B cell (primary cell): ENCODE results near the gene SLC6A4. TPM values are rescaled to one million over a fixed set of nuclear protein-coding genes. Genes with fewer than 3 reads are reported as not detected.

Source experiments
- ATAC-seq: fragments of 200-7000 bp; cut with Tn5 transposase; one replicate; pipeline ENCODE4 v1.10.0; 2021; ENCODE audit warnings: low read depth, mild to moderate bottlenecking, moderate number of reproducible peaks, moderate library complexity
- CTCF ChIA-PET: fragments of 350-600 bp; sonication (Branson Sonifier 250); formaldehyde crosslinking; loops from one replicate; lab custom pipeline; 2021; ENCODE audit warnings: antibody characterized with exemption, inconsistent platforms; lab: Charles Lee
- POLR2A ChIA-PET: fragments of 350-600 bp; sonication (Branson Sonifier 250); formaldehyde crosslinking; loops from one replicate; lab custom pipeline; 2021; ENCODE audit warnings: antibody characterized with exemption; lab: Charles Lee
- DNase-seq: peaks from one replicate; pipeline ENCODE4 v3.0.0; 2013
- H2AFZ ChIP-seq: 2 replicates; pipeline ENCODE4 v1.6.1; 2012; ENCODE audit warnings: mild to moderate bottlenecking, low read depth, low read length; ENCODE audit not compliant: insufficient read depth, poor library complexity, severe bottlenecking
- H3K27ac ChIP-seq, 2 donors: 1 replicate in 1 of 2; 2 replicates in 1 of 2; pipeline ENCODE4 v1.5.1; 2012 to 2013; ENCODE audit warnings: low read length in 2 of 2, mild to moderate bottlenecking in 2 of 2, moderate library complexity in 1 of 2
- H3K27me3 ChIP-seq, 4 experiments: fragments of 200-600 bp in 1 of 4; sonication (generic) in 1 of 4; replicated peaks in 1 of 4; 1 replicate in 2 of 4; 2 replicates in 2 of 4; pipeline versions ENCODE4 v1.6.1 to v1.7.0; 2013 to 2016; ENCODE audit warnings: low read length in 3 of 4, mild to moderate bottlenecking in 2 of 4, mixed read lengths in 1 of 4, moderate library complexity in 1 of 4; ENCODE audit not compliant: insufficient read depth in 4 of 4, control insufficient read depth in 3 of 4; ENCODE audit errors: control extremely low read depth in 1 of 4
- H3K36me3 ChIP-seq, 2 experiments: replicated peaks in 1 of 2; 1 replicate in 1 of 2; 2 replicates in 1 of 2; pipeline versions ENCODE4 v1.6.1 to v1.7.1; 2013; ENCODE audit warnings: low read length in 1 of 2; ENCODE audit not compliant: insufficient read depth in 2 of 2, control insufficient read depth in 1 of 2; ENCODE audit errors: control extremely low read depth in 1 of 2, extremely low read depth in 1 of 2
- H3K4me1 ChIP-seq, 2 donors: fragments of 200-600 bp in 1 of 2; sonication (generic) in 1 of 2; 1 replicate in 1 of 2; 2 replicates in 1 of 2; pipeline versions ENCODE4 v1.5.1 to v1.6.1; 2013 to 2017; ENCODE audit warnings: low read length in 2 of 2; ENCODE audit not compliant: control insufficient read depth in 2 of 2, insufficient read depth in 2 of 2
- H3K4me2 ChIP-seq: replicated peaks from 2 replicates; pipeline ENCODE3; 2012; ENCODE audit warnings: mild to moderate bottlenecking, low read depth, low read length; ENCODE audit not compliant: poor library complexity, severe bottlenecking
- H3K4me3 ChIP-seq, 5 experiments: fragments of 200-600 bp in 1 of 5; sonication (generic) in 1 of 5; 1 replicate in 3 of 5; 2 replicates in 2 of 5; pipeline versions ENCODE4 v1.5.1 to v1.7.0; 2011 to 2016; ENCODE audit warnings: low read length in 4 of 5, mild to moderate bottlenecking in 4 of 5, low read depth in 2 of 5, control low read depth in 1 of 5, moderate library complexity in 1 of 5; ENCODE audit not compliant: insufficient read depth in 1 of 5; ENCODE audit errors: control extremely low read depth in 1 of 5, extremely low read depth in 1 of 5
- H3K79me2 ChIP-seq: fragments of 200-600 bp; sonication (generic); one replicate; pipeline ENCODE4 v1.6.0; 2016; ENCODE audit warnings: low read length; ENCODE audit not compliant: control insufficient read depth, insufficient read depth
- H3K9ac ChIP-seq: fragments of 200-600 bp; sonication (generic); 2 replicates; pipeline ENCODE4 v1.6.1; 2017; ENCODE audit warnings: mild to moderate bottlenecking, low read length, moderate library complexity
- H3K9me3 ChIP-seq, 3 donors: one replicate each; pipeline versions ENCODE4 v1.6.1 to v1.7.1; 2013; ENCODE audit warnings: low read length in 2 of 3; ENCODE audit not compliant: control insufficient read depth in 2 of 3, insufficient read depth in 1 of 3; ENCODE audit errors: control extremely low read depth in 1 of 3
- H4K20me1 ChIP-seq: 2 replicates; pipeline ENCODE4 v1.6.0; 2012; ENCODE audit warnings: mild to moderate bottlenecking, low read length; ENCODE audit not compliant: insufficient read depth, control insufficient read depth, poor library complexity, severe bottlenecking
- H3K27ac Mint-ChIP-seq: one replicate; pipeline ENCODE4 v1.8.0; 2021; ENCODE audit warnings: mixed read lengths
- H3K27me3 Mint-ChIP-seq: one replicate; pipeline ENCODE4 v1.8.0; 2021; ENCODE audit warnings: mixed read lengths
- H3K4me1 Mint-ChIP-seq: one replicate; pipeline ENCODE4 v1.8.0; 2021; ENCODE audit warnings: mixed read lengths
- H3K4me3 Mint-ChIP-seq: one replicate; pipeline ENCODE4 v1.8.0; 2021; ENCODE audit warnings: mixed read lengths
- H3K9me3 Mint-ChIP-seq: one replicate; pipeline ENCODE4 v1.8.0; 2022; ENCODE audit warnings: mixed read lengths; ENCODE audit not compliant: insufficient read depth
- EZH2 ChIP-seq: IDR thresholded peaks from 2 replicates; pipeline ENCODE4 v1.6.1; 2012; ENCODE audit warnings: borderline replicate concordance, low read depth, mild to moderate bottlenecking, moderate library complexity, low read length; ENCODE audit not compliant: insufficient read depth, poor library complexity, severe bottlenecking
- WGBS: methylation state at CpG from one replicate; pipeline ENCODE4 v1.1.5; 2013; ENCODE audit warnings: missing lambda C conversion rate; ENCODE audit not compliant: insufficient coverage; 5-methylcytosine and 5-hydroxymethylcytosine counted together
- intact Hi-C: fragments of 100-400 bp; cut with micrococcal nuclease; formaldehyde crosslinking; loops from one replicate; pipeline ENCODE4 v1.10.0; 2022
- polyA plus RNA-seq: library from polyadenylated mRNA; depleted of rRNA; stranded (reverse); fragments of >200 nt; gene quantifications from 2 replicates; pipeline ENCODE4 v1.2.3, GENCODE V29; 2012
- total RNA-seq, 2 donors: library from RNA; stranded (reverse); fragments of 120-200 nt in 1 of 2; gene quantifications; 1 replicate in 1 of 2; 2 replicates in 1 of 2; pipeline versions ENCODE4 v1.2.3 to v1.2.4, GENCODE V29; 2013 to 2022
- TF ChIP-seq, protein P1 (sequence below): fragments of 200-600 bp; IDR thresholded peaks from one replicate; pipeline ENCODE4 v1.8.0; 2022; ENCODE audit warnings: antibody characterized with exemption, mild to moderate bottlenecking

SLC6A4 gene
- total and polyA plus RNA-seq, 2 donors (not counting 1 experiment from before 2014, with no cell fraction given) = not detected

DNA sequence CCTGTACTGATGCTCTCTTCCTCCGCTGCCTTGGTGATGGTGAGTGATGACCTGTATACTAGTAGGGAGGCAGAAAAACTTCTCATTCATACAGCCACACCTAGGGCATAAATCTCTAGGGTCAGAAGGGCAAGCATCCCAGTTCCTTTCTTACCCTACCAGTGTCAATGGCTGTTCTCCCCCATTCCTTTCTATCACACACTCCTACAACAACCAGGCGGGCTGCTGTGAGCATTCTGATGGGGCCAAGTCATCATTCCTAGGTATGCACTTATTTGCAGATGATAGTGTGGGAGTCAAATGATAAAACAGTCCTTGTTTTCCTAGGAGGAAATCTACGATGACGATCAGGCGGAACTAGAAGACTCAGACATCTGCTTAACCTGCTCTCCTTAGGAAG, 14.0 kb upstream of the SLC6A4 start:
- no peak for ATAC-seq
- H3K36me3 ChIP-seq = peaks cover 0 to 30% of the 10 kb centered on the region in 2 experiments

DNA sequence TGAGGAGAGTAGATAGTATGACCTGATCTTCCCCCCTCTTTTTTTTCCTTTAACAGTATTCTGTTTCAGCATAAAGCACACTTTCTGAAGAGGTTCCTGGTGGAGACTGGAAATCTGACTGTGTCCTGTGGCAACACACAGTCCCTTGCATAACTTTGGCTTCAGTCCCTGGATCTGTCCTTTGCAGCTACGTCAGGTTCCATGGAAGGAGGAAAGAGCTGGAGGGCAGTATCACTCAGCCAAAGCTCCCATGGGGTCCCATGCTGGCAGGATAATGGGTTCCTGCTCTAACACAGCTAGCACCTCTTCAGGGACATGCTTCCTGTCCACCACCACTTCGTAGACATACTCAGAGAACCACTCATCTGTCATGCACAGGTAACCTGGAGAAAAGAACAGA, 13.3 kb upstream of the SLC6A4 start:
- no peak overlapping the region for H3K27ac ChIP-seq
- no peak overlapping the region for H3K4me3 Mint-ChIP-seq
- intact Hi-C loops = no loop called here
- H3K27me3 ChIP-seq = no peaks in the 10 kb centered on the region
- H3K36me3 ChIP-seq = peaks cover 0 to 30% of the 10 kb centered on the region in 2 experiments
- WGBS = 94% methylated on average over 2 of the region's 2 CpGs
- no peak overlapping the region for H3K9ac ChIP-seq
- no peak overlapping the region for H2AFZ ChIP-seq
- no peak overlapping the region for H3K27ac Mint-ChIP-seq
- no peak for DNase-seq
- H3K4me2 ChIP-seq = no peak overlapping the region
- ATAC-seq = no peak
- H3K4me1 ChIP-seq = no peaks in the 10 kb centered on the region
- H4K20me1 ChIP-seq = no peaks in the 10 kb centered on the region
- H3K9me3 Mint-ChIP-seq = no peaks in the 10 kb centered on the region
- no peaks in the 10 kb centered on the region for H3K4me1 Mint-ChIP-seq
- H3K4me3 ChIP-seq = no peak overlapping the region
- TF ChIP-seq, protein P1, sequence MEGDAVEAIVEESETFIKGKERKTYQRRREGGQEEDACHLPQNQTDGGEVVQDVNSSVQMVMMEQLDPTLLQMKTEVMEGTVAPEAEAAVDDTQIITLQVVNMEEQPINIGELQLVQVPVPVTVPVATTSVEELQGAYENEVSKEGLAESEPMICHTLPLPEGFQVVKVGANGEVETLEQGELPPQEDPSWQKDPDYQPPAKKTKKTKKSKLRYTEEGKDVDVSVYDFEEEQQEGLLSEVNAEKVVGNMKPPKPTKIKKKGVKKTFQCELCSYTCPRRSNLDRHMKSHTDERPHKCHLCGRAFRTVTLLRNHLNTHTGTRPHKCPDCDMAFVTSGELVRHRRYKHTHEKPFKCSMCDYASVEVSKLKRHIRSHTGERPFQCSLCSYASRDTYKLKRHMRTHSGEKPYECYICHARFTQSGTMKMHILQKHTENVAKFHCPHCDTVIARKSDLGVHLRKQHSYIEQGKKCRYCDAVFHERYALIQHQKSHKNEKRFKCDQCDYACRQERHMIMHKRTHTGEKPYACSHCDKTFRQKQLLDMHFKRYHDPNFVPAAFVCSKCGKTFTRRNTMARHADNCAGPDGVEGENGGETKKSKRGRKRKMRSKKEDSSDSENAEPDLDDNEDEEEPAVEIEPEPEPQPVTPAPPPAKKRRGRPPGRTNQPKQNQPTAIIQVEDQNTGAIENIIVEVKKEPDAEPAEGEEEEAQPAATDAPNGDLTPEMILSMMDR = no peak
- no peak for TF ChIP-seq EZH2
- ChIA-PET CTCF (interaction anchor here (0.7 to 1.2 kb wide), 3 partner anchors 87 to 144 kb away, joined by 3 to 4 read pairs (median 3); no protein-coding TSS in a partner anchor), POLR2A (no interaction called here)
- no peaks in the 10 kb centered on the region for H3K9me3 ChIP-seq
- H3K79me2 ChIP-seq = no peaks in the 10 kb centered on the region
- H3K27me3 Mint-ChIP-seq = no peaks in the 10 kb centered on the region

More for the DNA sequence above, 14.0 kb upstream of the SLC6A4 start:
- no peak overlapping the region for H3K9ac ChIP-seq
- intact Hi-C loops = no loop called here
- CTCF ChIA-PET = interaction anchor here (0.7 to 1.2 kb wide), 2 partner anchors 86 to 122 kb away, joined by 3 to 4 read pairs; no protein-coding TSS in a partner anchor
- no peak overlapping the region for H3K4me3 ChIP-seq
- no peak overlapping the region for H3K4me3 Mint-ChIP-seq
- no peak for DNase-seq
- no peak overlapping the region for H3K4me2 ChIP-seq
- POLR2A ChIA-PET = no interaction called here
- H3K79me2 ChIP-seq = no peaks in the 10 kb centered on the region
- H3K4me1 ChIP-seq = no peaks in the 10 kb centered on the region
- no peaks in the 10 kb centered on the region for H3K27me3 Mint-ChIP-seq
- H3K9me3 ChIP-seq = no peaks in the 10 kb centered on the region
- H3K27me3 ChIP-seq = no peaks in the 10 kb centered on the region
- TF ChIP-seq, protein P1 = no peak
- TF ChIP-seq EZH2 = no peak
- no peak overlapping the region for H3K27ac ChIP-seq
- WGBS = 100% methylated on average over 3 of the region's 5 CpGs
- H3K9me3 Mint-ChIP-seq = no peaks in the 10 kb centered on the region
- H3K4me1 Mint-ChIP-seq = no peaks in the 10 kb centered on the region
- H2AFZ ChIP-seq = no peak overlapping the region
- H3K27ac Mint-ChIP-seq = no peak overlapping the region
- H4K20me1 ChIP-seq = no peaks in the 10 kb centered on the region
